ENCODE results near the gene PPP2R5C. TPM values are rescaled to one million over a fixed set of nuclear protein-coding genes. Genes with fewer than 3 reads are reported as not detected.

The PPP2R5C gene
- total RNA-seq, 4 donors from 2014 or later, result 143 to 171 (median 169) TPM

- Histone ChIP-seq H3K27me3 (no peaks in the 10 kb centered on the region), H3K4me3 (no peak overlapping the region), H3K27ac (peak overlapping the region; percentile 71 to 88), H3K9me3 (no peaks in the 10 kb centered on the region), H3K36me3 (no peaks in the 10 kb centered on the region), H3K4me1 (no peaks in the 10 kb centered on the region)
- DNase-seq, result no peak
- intact Hi-C loops (cut with DNase I; ENCODE audit: low total_unique reads), result no loop called here
- TF ChIP-seq POLR2A (IDR thresholded peaks at IDR 0.05), result no peak
- TF ChIP-seq, protein P1, sequence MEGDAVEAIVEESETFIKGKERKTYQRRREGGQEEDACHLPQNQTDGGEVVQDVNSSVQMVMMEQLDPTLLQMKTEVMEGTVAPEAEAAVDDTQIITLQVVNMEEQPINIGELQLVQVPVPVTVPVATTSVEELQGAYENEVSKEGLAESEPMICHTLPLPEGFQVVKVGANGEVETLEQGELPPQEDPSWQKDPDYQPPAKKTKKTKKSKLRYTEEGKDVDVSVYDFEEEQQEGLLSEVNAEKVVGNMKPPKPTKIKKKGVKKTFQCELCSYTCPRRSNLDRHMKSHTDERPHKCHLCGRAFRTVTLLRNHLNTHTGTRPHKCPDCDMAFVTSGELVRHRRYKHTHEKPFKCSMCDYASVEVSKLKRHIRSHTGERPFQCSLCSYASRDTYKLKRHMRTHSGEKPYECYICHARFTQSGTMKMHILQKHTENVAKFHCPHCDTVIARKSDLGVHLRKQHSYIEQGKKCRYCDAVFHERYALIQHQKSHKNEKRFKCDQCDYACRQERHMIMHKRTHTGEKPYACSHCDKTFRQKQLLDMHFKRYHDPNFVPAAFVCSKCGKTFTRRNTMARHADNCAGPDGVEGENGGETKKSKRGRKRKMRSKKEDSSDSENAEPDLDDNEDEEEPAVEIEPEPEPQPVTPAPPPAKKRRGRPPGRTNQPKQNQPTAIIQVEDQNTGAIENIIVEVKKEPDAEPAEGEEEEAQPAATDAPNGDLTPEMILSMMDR (IDR thresholded peaks at IDR 0.05), result no peak
Observed at GRCh38 chr14:101926620-101927019, 165.1 kb downstream of the PPP2R5C start.

GRCh38 chr14:101927859-101928258 is 166.3 kb downstream of the PPP2R5C start:
- DNase-seq, result peak; percentile 93 to 94
- Histone ChIP-seq H3K27ac (peak overlapping the region; percentile 71 to 88), H3K4me1 (no peaks in the 10 kb centered on the region), H3K27me3 (no peaks in the 10 kb centered on the region), H3K36me3 (no peaks in the 10 kb centered on the region), H3K9me3 (no peaks in the 10 kb centered on the region), H3K4me3 (no peak overlapping the region)
- intact Hi-C loops (cut with DNase I; ENCODE audit: low total_unique reads), result no loop called here
- TF ChIP-seq POLR2A (IDR thresholded peaks at IDR 0.05), result no peak
- TF ChIP-seq, protein P1 (IDR thresholded peaks at IDR 0.05), result no peak

DNA sequence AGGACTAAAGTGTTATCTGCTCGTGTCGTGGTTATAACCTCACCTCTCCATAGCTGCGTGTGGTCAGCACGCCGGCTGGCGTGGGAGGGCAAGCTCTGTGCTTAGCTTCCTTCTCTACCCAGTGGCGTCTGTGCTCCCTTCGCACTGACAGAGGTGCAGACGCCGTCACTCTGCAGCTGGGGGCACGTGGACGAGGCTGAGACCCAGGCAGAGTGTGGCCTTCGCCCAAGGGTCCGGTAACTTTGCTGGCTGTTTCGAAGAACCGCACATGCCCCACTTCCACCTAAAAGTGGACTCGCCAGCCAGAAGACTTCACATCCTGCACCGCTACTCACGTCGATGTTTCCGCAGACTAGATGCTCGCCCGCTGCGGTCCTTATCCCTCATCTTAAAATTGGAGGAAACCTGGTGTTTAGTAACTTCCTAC is 166.9 kb downstream of the PPP2R5C start:
- Histone ChIP-seq H3K27ac (peak overlapping the region; percentile 71 to 88), H3K4me3 (no peak overlapping the region), H3K27me3 (no peaks in the 10 kb centered on the region), H3K36me3 (no peaks in the 10 kb centered on the region), H3K4me1 (no peaks in the 10 kb centered on the region), H3K9me3 (no peaks in the 10 kb centered on the region)
- intact Hi-C loops (cut with DNase I; ENCODE audit: low total_unique reads), result no loop called here
- TF ChIP-seq, protein P1 (IDR thresholded peaks at IDR 0.05), result no peak
- no peak for TF ChIP-seq POLR2A (IDR thresholded peaks at IDR 0.05)
- DNase-seq, result peak in 1 of 2 donors; percentile 34

DNA sequence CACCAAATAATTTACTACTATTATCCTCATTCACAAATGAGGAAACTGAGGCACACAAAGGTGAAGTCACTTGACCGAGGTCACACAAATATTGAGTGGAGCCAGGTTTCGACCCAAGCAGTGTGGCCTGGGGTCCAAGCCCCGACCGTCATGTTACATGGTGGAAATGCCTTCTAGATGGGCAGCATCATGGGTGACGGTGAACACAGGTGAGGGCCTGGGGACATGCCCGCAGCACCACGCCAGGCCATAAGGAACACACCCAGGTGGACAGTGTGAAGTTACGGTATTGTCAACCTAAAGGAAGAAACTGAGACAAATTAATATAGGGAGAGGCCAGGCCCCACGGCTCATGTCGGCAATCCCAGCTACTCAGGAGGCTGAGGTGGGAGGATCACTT is 167.6 kb downstream of the PPP2R5C start:
- no peak overlapping the region for H3K4me3 ChIP-seq
- H3K4me1 ChIP-seq, result no peaks in the 10 kb centered on the region
- H3K9me3 ChIP-seq, result no peaks in the 10 kb centered on the region
- H3K27ac ChIP-seq, result peak overlapping the region in 1 of 2 donors; percentile 88
- no peaks in the 10 kb centered on the region for H3K36me3 ChIP-seq
- intact Hi-C loops (cut with DNase I; ENCODE audit: low total_unique reads), result no loop called here
- H3K27me3 ChIP-seq, result no peaks in the 10 kb centered on the region
- TF ChIP-seq, protein P1 (IDR thresholded peaks at IDR 0.05), result no peak
- no peak for TF ChIP-seq POLR2A (IDR thresholded peaks at IDR 0.05)
- DNase-seq, result no peak

- no peaks in the 10 kb centered on the region for H3K27me3 ChIP-seq
- no peaks in the 10 kb centered on the region for H3K36me3 ChIP-seq
- intact Hi-C loops (cut with DNase I; ENCODE audit: low total_unique reads), result no loop called here
- no peak for DNase-seq
- no peaks in the 10 kb centered on the region for H3K4me1 ChIP-seq
- no peak overlapping the region for H3K4me3 ChIP-seq
- H3K27ac ChIP-seq, result no peak overlapping the region
- no peaks in the 10 kb centered on the region for H3K9me3 ChIP-seq
- TF ChIP-seq POLR2A (IDR thresholded peaks at IDR 0.05), result no peak
- TF ChIP-seq, protein P1 (IDR thresholded peaks at IDR 0.05), result no peak
Observed at GRCh38 chr14:101929946-101930345, 168.4 kb downstream of the PPP2R5C start.

All from uterus (tissue), 4 donors.